KOPT-K1 (cell line): ENCODE results near the gene MNAT1.
"Not testable (repeated sequence)": the region's sequence is repeated elsewhere in the genome, so short reads cannot be mapped to it uniquely, and the experiment has no call there.

Experiments
- H3K27ac ChIP-seq: fragments of 200-600 bp; sonication (generic); 2 replicates; pipeline ENCODE4 v1.5.1; 2016; ENCODE audit warnings: antibody characterized with exemption, mild to moderate bottlenecking, low read depth, low read length; ENCODE audit not compliant: poor library complexity, severe bottlenecking
- H3K36me3 ChIP-seq: fragments of 200-600 bp; sonication (generic); 2 replicates; pipeline ENCODE4 v1.5.1; 2017; ENCODE audit warnings: antibody characterized with exemption, mild to moderate bottlenecking, low read length, moderate library complexity; ENCODE audit not compliant: insufficient read depth
- H3K9me3 ChIP-seq: fragments of 200-600 bp; sonication (generic); 2 replicates; pipeline ENCODE4 v1.5.1; 2017; ENCODE audit warnings: antibody characterized with exemption, low read length, mild to moderate bottlenecking; ENCODE audit not compliant: insufficient read depth, poor library complexity, severe bottlenecking

Gene MNAT1

DNA sequence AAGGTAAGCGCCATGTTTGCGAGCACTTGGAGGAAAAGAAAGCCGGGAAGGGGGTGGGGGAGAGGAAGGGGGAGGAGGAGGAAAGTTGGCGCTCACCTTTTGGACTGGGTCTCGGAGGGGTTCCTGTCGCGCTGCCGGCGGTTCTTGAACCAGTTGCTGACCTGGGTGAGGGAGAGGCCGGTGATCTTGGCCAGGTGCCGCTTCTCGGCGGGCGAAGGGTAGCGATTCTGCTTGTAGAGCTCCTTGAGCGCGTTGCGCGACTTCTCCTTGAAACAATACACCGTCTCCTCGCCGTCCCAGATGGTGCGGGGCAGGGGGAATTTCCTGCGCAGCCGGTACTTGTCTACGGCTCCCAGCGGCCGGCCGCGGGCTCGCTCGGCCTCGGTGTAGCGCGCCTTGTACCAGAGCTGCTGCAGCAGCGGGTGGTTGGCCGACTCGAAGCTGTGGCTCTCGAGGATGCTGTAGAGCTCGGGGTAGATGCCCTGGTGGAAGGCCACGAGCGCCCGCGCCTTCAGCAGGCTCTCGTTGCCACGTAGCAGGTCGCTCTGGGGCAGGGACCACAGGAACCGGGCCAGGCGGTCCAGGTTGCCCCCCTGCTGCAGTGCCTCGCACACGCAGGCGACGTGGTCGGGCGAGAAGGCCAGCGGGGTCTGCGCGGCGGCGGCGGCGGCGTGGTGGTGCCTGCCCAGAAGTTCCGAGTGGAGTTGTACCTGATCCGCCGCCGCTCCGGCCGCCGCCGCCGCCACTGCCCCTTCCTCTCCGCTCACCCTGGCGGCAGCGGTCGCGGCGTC, 11.2 kb upstream of the MNAT1 start:
- Histone ChIP-seq H3K36me3 (no peaks in the 10 kb centered on the region), H3K27ac (no peak overlapping the region), H3K9me3 (peaks cover 21% of the 10 kb centered on the region)

GRCh38 chr14:60723907-60724618, 10.5 kb upstream of the MNAT1 start, which contains the start of gene SIX4:
Gene SIX4, minus strand, starts transcription at chr14:60724351. Its CDS starts 277 bp downstream, at chr14:60724074.
- Histone ChIP-seq H3K9me3 (peaks cover 21% of the 10 kb centered on the region), H3K36me3 (no peaks in the 10 kb centered on the region), H3K27ac (no peak within 1 kb of the TSS)

DNA sequence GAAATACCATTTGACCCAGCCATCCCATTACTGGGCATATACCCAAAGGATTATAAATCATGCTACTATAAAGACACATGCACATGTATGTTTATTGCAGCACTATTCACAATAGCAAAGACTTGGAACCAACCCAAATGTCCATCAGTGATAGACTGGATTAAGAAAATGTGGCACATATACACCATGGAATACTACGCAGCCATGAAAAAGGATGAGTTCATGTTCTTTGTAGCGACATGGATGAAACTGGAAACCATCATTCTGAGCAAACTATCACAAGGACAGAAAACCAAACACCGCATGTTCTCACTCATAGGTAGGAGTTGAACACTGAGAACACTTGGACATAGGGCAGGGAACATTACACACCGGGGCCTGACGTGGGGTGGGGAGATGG, 3.3 kb upstream of the MNAT1 start:
- not testable (repeated sequence) for H3K9me3 ChIP-seq, H3K36me3 ChIP-seq, H3K27ac ChIP-seq

- Histone ChIP-seq H3K36me3 (no peaks in the 10 kb centered on the region), H3K9me3 (no peaks in the 10 kb centered on the region), H3K27ac (no peak overlapping the region)
Observed at GRCh38 chr14:60732840-60733483, 1.6 kb upstream of the MNAT1 start.

- Histone ChIP-seq H3K27ac (peak overlapping the region; percentile 74), H3K9me3 (no peaks in the 10 kb centered on the region), H3K36me3 (no peaks in the 10 kb centered on the region)
Observed at GRCh38 chr14:60735416-60735815, 855 bp downstream of the MNAT1 start.

- no peaks in the 10 kb centered on the region for H3K9me3 ChIP-seq
- H3K27ac ChIP-seq = no peak overlapping the region
- no peaks in the 10 kb centered on the region for H3K36me3 ChIP-seq
Observed at GRCh38 chr14:60736494-60736893, 1.9 kb downstream of the MNAT1 start.

- H3K36me3 ChIP-seq = no peaks in the 10 kb centered on the region
Observed at GRCh38 chr14:60738843-60739508, 4.4 kb downstream of the MNAT1 start.

GRCh38 chr14:60744566-60744965, 10.0 kb downstream of the MNAT1 start:
- Histone ChIP-seq H3K36me3 (no peaks in the 10 kb centered on the region), H3K9me3 (peaks cover 13% of the 10 kb centered on the region), H3K27ac (no peak overlapping the region)

More at GRCh38 chr14:60738843-60739508, 4.4 kb downstream of the MNAT1 start:
- Histone ChIP-seq H3K9me3 (peaks cover 13% of the 10 kb centered on the region), H3K27ac (no peak overlapping the region)

- no peaks in the 10 kb centered on the region for H3K36me3 ChIP-seq
- no peaks in the 10 kb centered on the region for H3K9me3 ChIP-seq
- H3K27ac ChIP-seq = peak overlapping the region; percentile 14
Observed at GRCh38 chr14:60753264-60754119, 18.9 kb downstream of the MNAT1 start.

- Histone ChIP-seq H3K36me3 (no peaks in the 10 kb centered on the region), H3K9me3 (no peaks in the 10 kb centered on the region), H3K27ac (no peak overlapping the region)
Observed at GRCh38 chr14:60756847-60757246, 22.3 kb downstream of the MNAT1 start.

- no peaks in the 10 kb centered on the region for H3K36me3 ChIP-seq
- no peaks in the 10 kb centered on the region for H3K9me3 ChIP-seq
- no peak overlapping the region for H3K27ac ChIP-seq
Observed at GRCh38 chr14:60757567-60758002, 23.0 kb downstream of the MNAT1 start.

GRCh38 chr14:60758885-60759284, 24.3 kb downstream of the MNAT1 start:
- H3K9me3 ChIP-seq = no peaks in the 10 kb centered on the region
- H3K36me3 ChIP-seq = no peaks in the 10 kb centered on the region
- no peak overlapping the region for H3K27ac ChIP-seq

GRCh38 chr14:60760209-60760608, 25.6 kb downstream of the MNAT1 start:
- H3K27ac ChIP-seq = no peak overlapping the region
- H3K9me3 ChIP-seq = no peaks in the 10 kb centered on the region
- no peaks in the 10 kb centered on the region for H3K36me3 ChIP-seq

GRCh38 chr14:60760644-60761364, 26.2 kb downstream of the MNAT1 start:
- Histone ChIP-seq H3K9me3 (no peaks in the 10 kb centered on the region), H3K27ac (no peak overlapping the region)

More at GRCh38 chr14:60760644-60761364, 26.2 kb downstream of the MNAT1 start:
- no peaks in the 10 kb centered on the region for H3K36me3 ChIP-seq
